H9 (cell line): ENCODE results near the gene CACNA1H. TPM values are rescaled to one million over a fixed set of nuclear protein-coding genes. Genes with fewer than 3 reads are reported as not detected.

Source experiments
- DNase-seq: peaks from one replicate; pipeline ENCODE4 v3.0.0-alpha.2; 2017
- H2AFZ ChIP-seq: one replicate; pipeline ENCODE4 v1.6.1; 2013; ENCODE audit warnings: mild to moderate bottlenecking, low read length, control low read depth, moderate library complexity
- H2AK5ac ChIP-seq: 2 replicates; pipeline ENCODE4 v1.6.1; 2013; ENCODE audit warnings: low read length, control low read depth, mixed read lengths; ENCODE audit not compliant: insufficient read length
- H2BK120ac ChIP-seq: one replicate; pipeline ENCODE4 v1.6.1; 2013; ENCODE audit warnings: low read depth, mild to moderate bottlenecking, low read length, control low read depth, inconsistent platforms; ENCODE audit not compliant: poor library complexity, severe bottlenecking
- H2BK12ac ChIP-seq: 2 replicates; pipeline ENCODE4 v1.6.1; 2013; ENCODE audit warnings: low read length, control low read depth, mixed read lengths, low read depth; ENCODE audit not compliant: insufficient read length
- H2BK15ac ChIP-seq: 2 replicates; pipeline ENCODE4 v1.6.1; 2013; ENCODE audit warnings: low read depth, low read length, control low read depth
- H2BK20ac ChIP-seq: one replicate; pipeline ENCODE4 v1.6.1; 2013; ENCODE audit warnings: low read depth, mild to moderate bottlenecking, low read length, control low read depth, inconsistent platforms; ENCODE audit not compliant: poor library complexity, severe bottlenecking
- H2BK5ac ChIP-seq: 2 replicates; pipeline ENCODE4 v1.6.1; 2013; ENCODE audit warnings: low read length, control low read depth, mixed read lengths; ENCODE audit not compliant: insufficient read length
- H3K14ac ChIP-seq: 2 replicates; pipeline ENCODE4 v1.6.1; 2013; ENCODE audit warnings: low read length, control low read depth; ENCODE audit not compliant: insufficient read depth
- H3K18ac ChIP-seq: 2 replicates; pipeline ENCODE4 v1.6.1; 2013; ENCODE audit warnings: low read depth, mild to moderate bottlenecking, mixed read lengths, low read length, control low read depth; ENCODE audit not compliant: insufficient read length
- H3K23ac ChIP-seq: 2 replicates; pipeline ENCODE4 v1.6.1; 2013; ENCODE audit warnings: low read length, control low read depth, mixed read lengths, low read depth; ENCODE audit not compliant: insufficient read length
- H3K23me2 ChIP-seq: 2 replicates; pipeline ENCODE4 v1.6.1; 2013; ENCODE audit warnings: low read depth, mild to moderate bottlenecking, mixed read lengths, low read length, control low read depth; ENCODE audit not compliant: insufficient read length, poor library complexity, severe bottlenecking
- H3K27ac ChIP-seq: 2 replicates; pipeline ENCODE4 v1.5.1; 2013; ENCODE audit warnings: low read length, control low read depth, mixed read lengths, low read depth; ENCODE audit not compliant: insufficient read length
- H3K27me3 ChIP-seq: 2 replicates; pipeline ENCODE4 v1.6.1; 2013; ENCODE audit warnings: low read length, control low read depth, inconsistent platforms; ENCODE audit not compliant: insufficient read depth
- H3K4ac ChIP-seq: 2 replicates; pipeline ENCODE4 v1.6.1; 2013; ENCODE audit warnings: low read depth, mild to moderate bottlenecking, control low read depth, inconsistent platforms, low read length, moderate library complexity
- H3K4me1 ChIP-seq: 2 replicates; pipeline ENCODE4 v1.6.1; 2013; ENCODE audit warnings: low read length, control low read depth, inconsistent platforms; ENCODE audit not compliant: insufficient read depth
- H3K4me2 ChIP-seq: 2 replicates; pipeline ENCODE4 v1.6.1; 2013; ENCODE audit warnings: low read length, control low read depth, mixed read lengths; ENCODE audit not compliant: insufficient read length, insufficient read depth
- H3K56ac ChIP-seq: 2 replicates; pipeline ENCODE4 v1.6.1; 2013; ENCODE audit warnings: low read depth, mild to moderate bottlenecking, mixed read lengths, low read length, control low read depth; ENCODE audit not compliant: insufficient read length
- H3K79me1 ChIP-seq: 2 replicates; pipeline ENCODE4 v1.6.1; 2013; ENCODE audit warnings: low read depth, mild to moderate bottlenecking, moderate library complexity, low read length, control low read depth, inconsistent platforms; ENCODE audit not compliant: insufficient read depth, poor library complexity, severe bottlenecking
- H3K79me2 ChIP-seq: 2 replicates; pipeline ENCODE4 v1.6.1; 2013; ENCODE audit warnings: low read length, control low read depth, inconsistent platforms; ENCODE audit not compliant: insufficient read depth
- H3K9ac ChIP-seq: 2 replicates; pipeline ENCODE4 v1.6.1; 2013; ENCODE audit warnings: low read length, control low read depth, mixed read lengths; ENCODE audit not compliant: insufficient read length; ENCODE audit errors: extremely low read depth
- H3K9me3 ChIP-seq: one replicate; pipeline ENCODE4 v1.6.1; 2013; ENCODE audit warnings: low read depth, low read length, inconsistent platforms; ENCODE audit not compliant: control insufficient read depth
- H3T11ph ChIP-seq: one replicate; pipeline ENCODE4 v1.6.1; 2013; ENCODE audit warnings: mild to moderate bottlenecking, low read length, control low read depth, inconsistent platforms
- H4K20me1 ChIP-seq: one replicate; pipeline ENCODE4 v1.6.1; 2013; ENCODE audit not compliant: control insufficient read depth, insufficient read length, insufficient read depth
- H4K5ac ChIP-seq: 2 replicates; pipeline ENCODE4 v1.6.1; 2013; ENCODE audit warnings: low read depth, mild to moderate bottlenecking, mixed read lengths, low read length, control low read depth; ENCODE audit not compliant: insufficient read length
- H4K8ac ChIP-seq: replicated peaks from 2 replicates; pipeline ENCODE4 v1.6.1; 2013; ENCODE audit warnings: low read length, control low read depth, mixed read lengths, low read depth; ENCODE audit not compliant: insufficient read length
- H4K91ac ChIP-seq: 2 replicates; pipeline ENCODE4 v1.6.1; 2013; ENCODE audit warnings: low read depth, mild to moderate bottlenecking, moderate library complexity, mixed read lengths, low read length, control low read depth; ENCODE audit not compliant: insufficient read length
- H3K27ac Mint-ChIP-seq, 3 experiments: 2 replicates in 2 of 3; 3 replicates in 1 of 3; pipeline ENCODE4 v1.8.0; 2020 to 2021; ENCODE audit warnings: mixed read lengths in 3 of 3, mild to moderate bottlenecking in 1 of 3, moderate library complexity in 1 of 3
- H3K27me3 Mint-ChIP-seq: 2 replicates; pipeline ENCODE4 v1.8.0; 2021; ENCODE audit warnings: low read depth, mild to moderate bottlenecking, moderate library complexity, mixed read lengths
- H3K36me3 Mint-ChIP-seq, 3 experiments: 2 replicates in 2 of 3; 3 replicates in 1 of 3; pipeline ENCODE4 v1.8.0; 2020 to 2021; ENCODE audit warnings: low read depth in 3 of 3, mixed read lengths in 3 of 3; ENCODE audit not compliant: insufficient read depth in 1 of 3
- H3K4me1 Mint-ChIP-seq, 2 experiments: 2 replicates each; pipeline ENCODE4 v1.8.0; 2020; ENCODE audit warnings: mixed read lengths in 2 of 2
- H3K4me3 Mint-ChIP-seq, 2 experiments: 2 replicates in 1 of 2; 3 replicates in 1 of 2; pipeline ENCODE4 v1.8.0; 2020 to 2021; ENCODE audit warnings: mild to moderate bottlenecking in 2 of 2, mixed read lengths in 2 of 2, moderate library complexity in 1 of 2
- H3K9me3 Mint-ChIP-seq, 2 experiments: 2 replicates in 1 of 2; 3 replicates in 1 of 2; pipeline ENCODE4 v1.8.0; 2020; ENCODE audit warnings: mild to moderate bottlenecking in 2 of 2, mixed read lengths in 2 of 2, moderate library complexity in 1 of 2
- WGBS: extraction: QIAGEN DNeasy Blood & Tissue Kit; methylation state at CpG from one replicate; pipeline ENCODE4 v1.1.7; 2013; ENCODE audit warnings: missing lambda C conversion rate, low lambda C conversion rate, mixed read lengths; ENCODE audit not compliant: insufficient read length; ENCODE audit errors: extremely low coverage; 5-methylcytosine and 5-hydroxymethylcytosine counted together
- total RNA-seq: library from RNA; stranded (reverse); gene quantifications from 2 replicates; pipeline ENCODE4 v1.2.1, GENCODE V29; 2021
- TF ChIP-seq, protein P1 (sequence below): fragments of 200-600 bp; sonication (generic); conservative IDR thresholded peaks from 3 replicates; pipeline ENCODE4 v1.8.0; 2021; ENCODE audit warnings: antibody characterized with exemption, mild to moderate bottlenecking

Gene CACNA1H
- total RNA-seq, 1 experiment from 2014 or later, result 43.3 TPM

DNA sequence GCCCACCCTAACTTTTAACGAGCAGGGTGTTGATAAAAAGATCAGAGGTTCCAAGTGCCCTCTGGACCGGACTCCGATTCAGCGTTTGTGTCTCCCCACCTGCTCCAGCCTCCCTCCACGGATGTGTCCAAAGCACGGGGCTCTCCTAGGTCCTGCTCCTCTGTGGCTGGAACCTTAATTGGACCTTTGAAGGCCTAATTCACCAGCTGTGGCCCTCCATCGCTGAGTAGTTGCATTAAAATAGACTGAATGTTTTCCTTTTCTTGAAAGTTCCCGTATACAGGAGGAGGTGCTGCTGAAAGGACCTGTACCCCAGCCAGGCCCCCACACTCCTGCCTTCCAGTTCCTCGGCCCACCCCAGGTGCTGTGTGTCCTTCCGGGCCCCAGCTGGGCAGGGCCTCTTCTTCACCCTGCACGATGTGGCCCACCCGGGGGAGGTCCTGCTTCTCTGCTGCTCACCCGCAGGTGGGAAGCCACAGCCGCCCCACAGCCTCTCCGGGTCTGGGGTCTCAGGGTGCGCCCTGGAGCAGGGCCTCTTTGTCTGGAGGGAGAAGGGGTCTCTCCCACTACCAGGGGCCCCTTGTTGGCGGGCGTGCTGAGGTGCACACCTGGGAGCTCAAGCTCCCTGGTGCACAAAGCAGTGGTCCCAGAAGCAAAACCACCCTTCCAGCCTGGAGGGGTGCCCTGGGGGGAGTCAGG lies 1.3 kb upstream of the CACNA1H start:
- Histone ChIP-seq H3K9ac (no peak overlapping the region), H2BK5ac (no peak overlapping the region), H3T11ph (no peak overlapping the region), H3K27me3 (no peaks in the 10 kb centered on the region), H3K56ac (no peak overlapping the region), H3K14ac (no peak overlapping the region), H3K4ac (no peak overlapping the region), H3K27ac (no peak overlapping the region), H3K23me2 (peaks cover 2% of the 10 kb centered on the region), H3K18ac (no peak overlapping the region), H2BK20ac (no peak overlapping the region), H4K91ac (no peak overlapping the region), H3K4me1 (no peaks in the 10 kb centered on the region; the same call in 1 of the 2 replicates), H4K8ac (no peak overlapping the region), H4K5ac (no peak overlapping the region), H2BK15ac (no peak overlapping the region), H4K20me1 (no peaks in the 10 kb centered on the region), H2AK5ac (no peak overlapping the region), H3K4me2 (no peak overlapping the region), H3K79me2 (no peaks in the 10 kb centered on the region; the same call in 1 of the 2 replicates), H3K79me1 (no peaks in the 10 kb centered on the region), H2BK12ac (no peak overlapping the region), H2AFZ (no peak overlapping the region), H3K23ac (no peak overlapping the region), H3K9me3 (no peaks in the 10 kb centered on the region), H2BK120ac (no peak overlapping the region)
- H3K27me3 Mint-ChIP-seq, result peaks cover 22% of the 10 kb centered on the region
- TF ChIP-seq, protein P1, sequence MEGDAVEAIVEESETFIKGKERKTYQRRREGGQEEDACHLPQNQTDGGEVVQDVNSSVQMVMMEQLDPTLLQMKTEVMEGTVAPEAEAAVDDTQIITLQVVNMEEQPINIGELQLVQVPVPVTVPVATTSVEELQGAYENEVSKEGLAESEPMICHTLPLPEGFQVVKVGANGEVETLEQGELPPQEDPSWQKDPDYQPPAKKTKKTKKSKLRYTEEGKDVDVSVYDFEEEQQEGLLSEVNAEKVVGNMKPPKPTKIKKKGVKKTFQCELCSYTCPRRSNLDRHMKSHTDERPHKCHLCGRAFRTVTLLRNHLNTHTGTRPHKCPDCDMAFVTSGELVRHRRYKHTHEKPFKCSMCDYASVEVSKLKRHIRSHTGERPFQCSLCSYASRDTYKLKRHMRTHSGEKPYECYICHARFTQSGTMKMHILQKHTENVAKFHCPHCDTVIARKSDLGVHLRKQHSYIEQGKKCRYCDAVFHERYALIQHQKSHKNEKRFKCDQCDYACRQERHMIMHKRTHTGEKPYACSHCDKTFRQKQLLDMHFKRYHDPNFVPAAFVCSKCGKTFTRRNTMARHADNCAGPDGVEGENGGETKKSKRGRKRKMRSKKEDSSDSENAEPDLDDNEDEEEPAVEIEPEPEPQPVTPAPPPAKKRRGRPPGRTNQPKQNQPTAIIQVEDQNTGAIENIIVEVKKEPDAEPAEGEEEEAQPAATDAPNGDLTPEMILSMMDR, result no peak
- peak overlapping the region in 1 of 3 experiments; percentile 70; a peak in 1 of 7 replicates for H3K27ac Mint-ChIP-seq
- WGBS, result no CpG with 5 or more reads among the region's 18 CpGs
- peaks cover 9 to 15% of the 10 kb centered on the region in 2 experiments for H3K9me3 Mint-ChIP-seq
- peak overlapping the region; percentile 36 to 60; a peak in 4 of 5 replicates for H3K4me3 Mint-ChIP-seq
- H3K36me3 Mint-ChIP-seq, result peaks cover 4 to 17% (median 9%) of the 10 kb centered on the region in 3 experiments; a peak in 6 of 7 replicates
- no peak for DNase-seq
- peaks cover 10 to 15% of the 10 kb centered on the region in 2 experiments for H3K4me1 Mint-ChIP-seq
